GM18511 (cell line): ENCODE data around the gene CD27.

ENCODE experiments used
- ATAC-seq: cut with Tn5 transposase; IDR thresholded peaks from one replicate; pipeline ENCODE4 v1.9.1; 2021; ENCODE audit warnings: mild to moderate bottlenecking, moderate library complexity; ENCODE audit not compliant: unreplicated experiment

The CD27 gene

GRCh38 chr12:6434205-6435140 lies 10.3 kb upstream of the CD27 start:
- ATAC-seq: no peak

GRCh38 chr12:6435961-6436715 lies 8.6 kb upstream of the CD27 start:
- no peak for ATAC-seq

GRCh38 chr12:6437586-6437985 lies 7.2 kb upstream of the CD27 start:
- no peak for ATAC-seq

GRCh38 chr12:6438345-6438744 lies 6.4 kb upstream of the CD27 start:
- ATAC-seq: no peak

GRCh38 chr12:6440391-6440790 lies 4.4 kb upstream of the CD27 start:
- ATAC-seq: no peak

GRCh38 chr12:6442836-6443235 lies 1.9 kb upstream of the CD27 start:
- no peak for ATAC-seq

- no peak for ATAC-seq
Observed at GRCh38 chr12:6443361-6443983, 1.3 kb upstream of the CD27 start.

GRCh38 chr12:6444031-6444430 lies 724 bp upstream of the CD27 start:
- no peak for ATAC-seq

- ATAC-seq: no peak
Observed at GRCh38 chr12:6450091-6450868, 5.5 kb downstream of the CD27 start.

- ATAC-seq: no peak
Observed at GRCh38 chr12:6450869-6451347, 6.2 kb downstream of the CD27 start.

GRCh38 chr12:6451348-6452244 lies 6.8 kb downstream of the CD27 start, which contains the start of gene TAPBPL:
Gene TAPBPL, plus strand, starts transcription at chr12:6452042. Its CDS starts 207 bp downstream, at chr12:6452249.
- ATAC-seq: peak; percentile 83

GRCh38 chr12:6452245-6452943 lies 7.6 kb downstream of the CD27 start:
- ATAC-seq: peak; percentile 12

GRCh38 chr12:6452944-6453630 lies 8.3 kb downstream of the CD27 start:
- no peak for ATAC-seq

GRCh38 chr12:6457220-6457945 lies 12.6 kb downstream of the CD27 start:
- no peak for ATAC-seq

- ATAC-seq: no peak
Observed at GRCh38 chr12:6458281-6459003, 13.7 kb downstream of the CD27 start.

- no peak for ATAC-seq
Observed at GRCh38 chr12:6459004-6459337, 14.2 kb downstream of the CD27 start.

- ATAC-seq: no peak
Observed at GRCh38 chr12:6460751-6461371, 16.1 kb downstream of the CD27 start.
